ENCODE measurements around the gene STX1B.
A peak's percentile ranks its signal among the peaks of the same experiment; 100 is the strongest.

Gene STX1B

DNA sequence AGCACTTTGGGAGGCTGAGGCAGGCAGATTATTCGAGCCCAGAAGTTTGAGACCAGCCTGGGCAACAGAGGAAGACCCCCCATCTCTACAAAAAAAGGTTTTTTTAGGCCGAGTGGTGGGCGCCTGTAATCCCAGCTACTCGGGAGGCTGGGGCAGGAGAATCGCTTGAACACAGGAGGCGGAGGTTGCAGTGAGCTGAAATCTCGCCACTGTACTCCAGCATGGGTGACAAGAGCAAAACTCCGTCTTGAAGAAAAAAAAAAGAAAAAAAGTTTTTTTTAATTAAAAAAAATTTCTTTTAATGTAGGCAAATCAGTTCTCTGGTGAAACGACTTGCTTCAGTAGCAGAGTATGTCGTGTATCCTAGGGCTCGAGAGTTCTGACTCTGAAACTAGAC is 14.5 kb downstream of the STX1B start:
- H3K27ac ChIP-seq (ENCODE audit: low read depth, low read length): no peak overlapping the region
- no peak overlapping the region for H3K9ac ChIP-seq (ENCODE audit: low read length)
- H3K36me3 ChIP-seq (ENCODE audit: control insufficient read depth, insufficient read depth, low read length): 0 out of 2 replicates have a peak, but pooled peaks cover 7% of the 10 kb centered on the region
- H3K4me1 ChIP-seq (ENCODE audit: control insufficient read depth, insufficient read depth, low read length): peaks cover 13% of the 10 kb centered on the region
- peak overlapping the region; percentile 65 for H3K4me3 ChIP-seq (ENCODE audit: low read depth, low read length)
- peaks cover 13% of the 10 kb centered on the region for H3K27me3 ChIP-seq (ENCODE audit: control insufficient read depth, insufficient read depth, low read length)
- H3K9me3 ChIP-seq (ENCODE audit: control insufficient read depth, insufficient read depth, low read depth, low read length): no peaks in the 10 kb centered on the region

DNA sequence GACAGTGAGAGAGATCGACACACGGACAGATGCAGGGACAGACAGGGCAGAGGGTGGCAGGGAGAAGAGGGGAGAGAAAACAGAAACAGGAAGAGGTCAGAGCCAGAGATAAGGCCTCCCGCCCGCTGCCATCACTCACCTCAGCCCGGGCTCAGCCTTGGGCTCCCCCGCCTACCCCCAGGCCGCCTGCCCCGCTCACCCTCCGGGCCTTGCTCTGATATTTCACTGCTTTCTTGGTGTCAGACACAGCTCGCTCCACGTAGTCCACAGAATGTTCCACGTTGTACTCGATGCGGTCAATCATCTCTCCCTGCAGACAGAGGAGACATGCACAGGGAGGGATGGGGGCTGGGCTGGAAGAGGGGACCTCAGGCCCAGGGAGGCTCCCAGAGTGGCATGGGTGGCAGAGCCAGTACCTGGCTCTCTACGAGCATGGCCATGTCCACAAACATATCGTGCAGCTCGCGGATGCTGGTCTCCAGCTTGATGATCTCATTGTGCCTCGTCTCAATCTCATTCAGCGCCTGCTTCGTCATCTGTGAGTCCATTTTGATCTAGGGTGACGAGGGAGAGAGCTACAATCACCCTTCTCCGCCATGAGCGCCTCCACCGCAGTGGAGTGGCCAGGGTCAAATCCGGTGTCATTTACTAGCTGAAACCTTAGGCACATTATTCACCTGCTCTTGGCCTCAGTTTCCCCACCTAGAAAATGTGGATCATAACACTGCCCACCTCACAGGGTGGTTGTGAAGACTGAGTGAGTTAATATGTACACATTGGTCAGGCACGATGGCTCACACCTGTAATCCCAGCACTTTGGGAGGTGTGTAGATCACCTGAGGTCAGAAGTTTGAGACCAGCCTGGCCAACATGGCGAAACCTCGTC is 17.3 kb downstream of the STX1B start:
- peaks cover 8% of the 10 kb centered on the region for H3K4me1 ChIP-seq (ENCODE audit: control insufficient read depth, insufficient read depth, low read length)
- no peak overlapping the region for H3K9ac ChIP-seq (ENCODE audit: low read length)
- H3K9me3 ChIP-seq (ENCODE audit: control insufficient read depth, insufficient read depth, low read depth, low read length): no peaks in the 10 kb centered on the region
- H3K4me3 ChIP-seq (ENCODE audit: low read depth, low read length): no peak overlapping the region
- peaks cover 8% of the 10 kb centered on the region for H3K27me3 ChIP-seq (ENCODE audit: control insufficient read depth, insufficient read depth, low read length)
- H3K36me3 ChIP-seq (ENCODE audit: control insufficient read depth, insufficient read depth, low read length): 0 out of 2 replicates have a peak, but pooled peaks cover 8% of the 10 kb centered on the region
- H3K27ac ChIP-seq (ENCODE audit: low read depth, low read length): no peak overlapping the region

- no peaks in the 10 kb centered on the region for H3K9me3 ChIP-seq (ENCODE audit: control insufficient read depth, insufficient read depth, low read depth, low read length)
- 0 out of 2 replicates have a peak, but pooled peaks cover 8% of the 10 kb centered on the region for H3K36me3 ChIP-seq (ENCODE audit: control insufficient read depth, insufficient read depth, low read length)
- H3K27me3 ChIP-seq (ENCODE audit: control insufficient read depth, insufficient read depth, low read length): no peaks in the 10 kb centered on the region; the same call in 1 of the 2 replicates
- no peak overlapping the region for H3K9ac ChIP-seq (ENCODE audit: low read length)
- H3K4me1 ChIP-seq (ENCODE audit: control insufficient read depth, insufficient read depth, low read length): no peaks in the 10 kb centered on the region
- no peak overlapping the region for H3K27ac ChIP-seq (ENCODE audit: low read depth, low read length)
- no peak overlapping the region for H3K4me3 ChIP-seq (ENCODE audit: low read depth, low read length)
Observed at GRCh38 chr16:30992276-30992780, 18.1 kb downstream of the STX1B start.

DNA sequence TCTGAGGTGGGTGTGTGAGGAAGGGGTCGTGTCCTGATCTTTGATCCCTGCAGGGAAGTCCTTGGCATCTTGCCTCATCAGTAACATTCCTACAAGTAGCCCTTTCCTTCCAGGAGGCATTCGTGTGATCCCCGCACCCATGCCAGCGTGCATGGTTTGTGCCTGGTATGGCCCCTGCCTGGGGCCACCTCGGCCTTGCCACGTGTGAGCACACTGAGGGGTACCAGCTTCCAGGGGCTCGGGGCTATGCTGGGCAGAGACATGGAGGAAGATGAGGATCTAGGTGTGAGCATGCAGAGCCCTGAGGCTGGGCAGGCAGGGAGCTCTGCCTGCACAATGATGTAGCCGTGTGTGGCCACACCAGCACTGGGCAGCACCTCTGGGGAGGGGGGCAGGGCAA is 19.4 kb downstream of the STX1B start:
- Histone ChIP-seq H3K36me3 (ENCODE audit: control insufficient read depth, insufficient read depth, low read length) (0 out of 2 replicates have a peak, but pooled peaks cover 8% of the 10 kb centered on the region), H3K4me3 (ENCODE audit: low read depth, low read length) (no peak overlapping the region), H3K9me3 (ENCODE audit: control insufficient read depth, insufficient read depth, low read depth, low read length) (no peaks in the 10 kb centered on the region), H3K27me3 (ENCODE audit: control insufficient read depth, insufficient read depth, low read length) (no peaks in the 10 kb centered on the region), H3K4me1 (ENCODE audit: control insufficient read depth, insufficient read depth, low read length) (no peaks in the 10 kb centered on the region), H3K27ac (ENCODE audit: low read depth, low read length) (no peak overlapping the region), H3K9ac (ENCODE audit: low read length) (no peak overlapping the region)

- Histone ChIP-seq H3K36me3 (ENCODE audit: control insufficient read depth, insufficient read depth, low read length) (0 out of 2 replicates have a peak, but pooled peaks cover 8% of the 10 kb centered on the region), H3K9me3 (ENCODE audit: control insufficient read depth, insufficient read depth, low read depth, low read length) (no peaks in the 10 kb centered on the region), H3K9ac (ENCODE audit: low read length) (no peak overlapping the region), H3K4me1 (ENCODE audit: control insufficient read depth, insufficient read depth, low read length) (peaks cover 8% of the 10 kb centered on the region), H3K4me3 (ENCODE audit: low read depth, low read length) (no peak overlapping the region), H3K27ac (ENCODE audit: low read depth, low read length) (no peak overlapping the region), H3K27me3 (ENCODE audit: control insufficient read depth, insufficient read depth, low read length) (no peaks in the 10 kb centered on the region)
Observed at GRCh38 chr16:30990105-30990504, 20.3 kb downstream of the STX1B start.

DNA sequence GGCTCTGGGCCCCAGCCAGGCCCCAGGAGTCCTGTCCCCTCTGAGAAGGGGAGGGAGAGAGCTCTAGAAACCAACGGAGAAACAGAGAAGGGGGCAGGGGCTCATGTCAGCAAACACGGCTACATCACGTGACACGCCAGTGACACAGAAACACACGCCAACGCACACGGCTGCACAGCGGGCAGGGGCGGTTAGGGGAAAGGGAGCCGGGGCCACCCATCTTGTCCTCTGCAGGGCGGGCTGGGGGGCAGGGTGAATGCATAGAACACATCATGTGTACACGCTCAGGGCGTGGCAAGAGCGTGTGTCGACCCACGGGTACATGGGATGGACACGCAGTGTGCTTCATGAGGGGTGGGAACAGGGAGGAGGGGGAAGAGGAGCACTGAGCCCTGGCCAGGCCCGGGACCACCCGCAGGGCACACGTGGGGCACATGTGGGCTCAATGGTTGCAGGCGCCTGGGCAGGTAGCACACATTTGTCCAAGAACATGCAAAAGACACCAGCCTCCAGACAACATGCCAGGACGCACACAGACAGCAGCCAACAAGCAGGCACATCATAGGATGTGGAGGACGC is 20.9 kb downstream of the STX1B start:
- no peak overlapping the region for H3K4me3 ChIP-seq (ENCODE audit: low read depth, low read length)
- H3K9ac ChIP-seq (ENCODE audit: low read length): no peak overlapping the region
- H3K27ac ChIP-seq (ENCODE audit: low read depth, low read length): no peak overlapping the region
- peaks cover 9% of the 10 kb centered on the region; the same call in 1 of the 2 replicates for H3K36me3 ChIP-seq (ENCODE audit: control insufficient read depth, insufficient read depth, low read length)
- no peaks in the 10 kb centered on the region for H3K9me3 ChIP-seq (ENCODE audit: control insufficient read depth, insufficient read depth, low read depth, low read length)
- peaks cover 11% of the 10 kb centered on the region for H3K4me1 ChIP-seq (ENCODE audit: control insufficient read depth, insufficient read depth, low read length)
- no peaks in the 10 kb centered on the region for H3K27me3 ChIP-seq (ENCODE audit: control insufficient read depth, insufficient read depth, low read length)

- peaks cover 27% of the 10 kb centered on the region for H3K36me3 ChIP-seq (ENCODE audit: control insufficient read depth, insufficient read depth, low read length)
- H3K9ac ChIP-seq (ENCODE audit: low read length): no peak overlapping the region
Observed at GRCh38 chr16:30987581-30988190, 22.8 kb downstream of the STX1B start.

DNA sequence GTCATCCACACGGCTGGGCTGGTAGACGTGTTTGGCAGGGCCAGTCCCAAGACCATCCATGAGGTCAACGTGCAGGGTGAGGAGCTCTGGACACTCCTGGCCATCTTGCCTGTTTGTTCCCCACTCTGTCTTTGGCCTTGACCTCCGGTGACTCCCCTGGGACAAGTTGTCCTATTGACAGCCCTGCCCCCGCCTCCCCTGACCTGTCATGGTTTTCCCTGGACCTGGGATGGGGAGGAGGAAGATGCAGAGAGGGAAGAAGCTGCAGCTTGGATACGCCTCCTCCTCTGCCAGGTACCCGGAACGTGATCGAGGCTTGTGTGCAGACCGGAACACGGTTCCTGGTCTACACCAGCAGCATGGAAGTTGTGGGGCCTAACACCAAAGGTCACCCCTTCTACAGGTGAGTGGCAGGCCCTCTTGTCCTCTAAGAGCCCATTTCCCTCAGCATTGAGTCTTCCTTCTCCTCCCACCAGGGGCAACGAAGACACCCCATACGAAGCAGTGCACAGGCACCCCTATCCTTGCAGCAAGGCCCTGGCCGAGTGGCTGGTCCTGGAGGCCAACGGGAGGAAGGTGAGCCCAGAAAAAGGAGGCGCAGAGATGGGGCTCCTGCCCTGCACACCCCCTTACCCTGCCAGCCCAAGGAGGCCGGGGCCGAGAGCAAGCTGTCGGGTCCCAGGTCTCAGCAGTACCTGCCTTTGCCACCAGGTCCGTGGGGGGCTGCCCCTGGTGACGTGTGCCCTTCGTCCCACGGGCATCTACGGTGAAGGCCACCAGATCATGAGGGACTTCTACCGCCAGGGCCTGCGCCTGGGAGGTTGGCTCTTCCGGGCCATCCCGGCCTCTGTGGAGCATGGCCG is 24.1 kb downstream of the STX1B start:
- peaks cover 34% of the 10 kb centered on the region for H3K36me3 ChIP-seq (ENCODE audit: control insufficient read depth, insufficient read depth, low read length)
- no peak overlapping the region for H3K4me3 ChIP-seq (ENCODE audit: low read depth, low read length)
- no peaks in the 10 kb centered on the region for H3K27me3 ChIP-seq (ENCODE audit: control insufficient read depth, insufficient read depth, low read length)
- H3K9ac ChIP-seq (ENCODE audit: low read length): no peak overlapping the region
- H3K27ac ChIP-seq (ENCODE audit: low read depth, low read length): no peak overlapping the region
- H3K4me1 ChIP-seq (ENCODE audit: control insufficient read depth, insufficient read depth, low read length): peaks cover 11% of the 10 kb centered on the region
- no peaks in the 10 kb centered on the region for H3K9me3 ChIP-seq (ENCODE audit: control insufficient read depth, insufficient read depth, low read depth, low read length)

More at GRCh38 chr16:30987581-30988190, 22.8 kb downstream of the STX1B start:
- H3K27me3 ChIP-seq (ENCODE audit: control insufficient read depth, insufficient read depth, low read length): no peaks in the 10 kb centered on the region
- H3K4me1 ChIP-seq (ENCODE audit: control insufficient read depth, insufficient read depth, low read length): peaks cover 11% of the 10 kb centered on the region
- H3K4me3 ChIP-seq (ENCODE audit: low read depth, low read length): no peak overlapping the region
- no peaks in the 10 kb centered on the region for H3K9me3 ChIP-seq (ENCODE audit: control insufficient read depth, insufficient read depth, low read depth, low read length)
- no peak overlapping the region for H3K27ac ChIP-seq (ENCODE audit: low read depth, low read length)

DNA sequence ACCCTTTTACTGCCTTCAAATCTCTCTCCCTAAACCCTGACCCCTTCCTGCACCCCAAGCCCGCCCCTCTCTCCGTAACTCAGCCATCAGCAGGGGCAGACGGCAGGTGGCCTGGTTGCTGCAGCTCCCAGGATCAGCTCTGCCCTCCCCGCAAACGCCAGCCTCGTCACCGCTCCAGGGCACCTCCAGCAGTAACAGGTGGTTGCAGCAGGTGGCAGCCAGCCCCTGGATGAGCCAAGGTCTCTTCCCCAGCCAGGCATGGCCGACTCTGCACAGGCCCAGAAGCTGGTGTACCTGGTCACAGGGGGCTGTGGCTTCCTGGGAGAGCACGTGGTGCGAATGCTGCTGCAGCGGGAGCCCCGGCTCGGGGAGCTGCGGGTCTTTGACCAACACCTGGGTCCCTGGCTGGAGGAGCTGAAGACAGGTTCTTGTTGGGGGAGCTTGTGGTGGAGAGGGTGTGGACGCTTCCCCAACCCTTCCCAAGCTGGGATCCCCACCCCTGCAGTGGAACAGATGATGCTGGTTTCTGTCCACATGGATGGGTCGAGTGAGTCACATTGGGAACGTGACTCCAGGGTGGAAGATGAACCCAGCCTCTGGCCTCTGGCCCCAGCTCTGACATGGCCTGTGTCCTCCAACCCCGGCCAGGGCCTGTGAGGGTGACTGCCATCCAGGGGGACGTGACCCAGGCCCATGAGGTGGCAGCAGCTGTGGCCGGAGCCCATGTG is 24.9 kb downstream of the STX1B start:
- peak overlapping the region; percentile 27 for H3K9ac ChIP-seq (ENCODE audit: low read length)
- peaks cover 37% of the 10 kb centered on the region for H3K36me3 ChIP-seq (ENCODE audit: control insufficient read depth, insufficient read depth, low read length)
- no peaks in the 10 kb centered on the region for H3K9me3 ChIP-seq (ENCODE audit: control insufficient read depth, insufficient read depth, low read depth, low read length)
- peaks cover 11% of the 10 kb centered on the region for H3K4me1 ChIP-seq (ENCODE audit: control insufficient read depth, insufficient read depth, low read length)
- no peaks in the 10 kb centered on the region for H3K27me3 ChIP-seq (ENCODE audit: control insufficient read depth, insufficient read depth, low read length)
- H3K27ac ChIP-seq (ENCODE audit: low read depth, low read length): no peak overlapping the region
- H3K4me3 ChIP-seq (ENCODE audit: low read depth, low read length): peak overlapping the region; percentile 51
